AG04450 (cell line): ENCODE data around the gene NUB1. TPM values are rescaled to one million over a fixed set of nuclear protein-coding genes. Genes with fewer than 3 reads are reported as not detected.

Source experiments
- CTCF ChIA-PET: fragments of 300-600, 350-600 bp; formaldehyde crosslinking; extraction: SDS; loops from one replicate; lab custom pipeline; 2022; ENCODE audit warnings: antibody characterized with exemption, inconsistent platforms; lab: Charles Lee
- POLR2A ChIA-PET: fragments of 350-600 bp; formaldehyde crosslinking; extraction: SDS; loops from one replicate; lab custom pipeline; 2021; ENCODE audit warnings: antibody characterized with exemption, inconsistent platforms; lab: Yijun Ruan, JAX
- DNase-seq: peaks from one replicate; pipeline ENCODE4 v3.0.0-alpha.2; 2011; ENCODE audit warnings: low read depth, low spot score
- H3K27ac ChIP-seq: one replicate; pipeline ENCODE4 v1.5.1; 2012; ENCODE audit warnings: low read depth, low read length, control low read depth
- H3K27me3 ChIP-seq: one replicate; pipeline ENCODE4 v1.6.0; 2012; ENCODE audit warnings: low read length; ENCODE audit not compliant: control insufficient read depth, insufficient read depth
- H3K4me3 ChIP-seq: 2 replicates; pipeline ENCODE4 v1.5.1; 2011; ENCODE audit warnings: mild to moderate bottlenecking, low read depth, low read length, control low read depth
- H3K9me3 ChIP-seq: 2 replicates; pipeline ENCODE4 v1.5.1; 2012; ENCODE audit warnings: low read length; ENCODE audit not compliant: control insufficient read depth, insufficient read depth
- polyA plus RNA-seq: library from polyadenylated mRNA; depleted of rRNA; stranded (reverse); fragments of >200 nt; gene quantifications from 2 replicates; pipeline ENCODE4 v1.2.3, GENCODE V29; 2011
- TF ChIP-seq, protein P1 (sequence below): IDR thresholded peaks from 2 replicates; pipeline ENCODE4 v1.5.1; 2011; ENCODE audit warnings: low read depth, low read length, control low read depth, inconsistent platforms

The NUB1 gene
- polyA plus RNA-seq, 1 experiment, result 64.1 TPM

DNA sequence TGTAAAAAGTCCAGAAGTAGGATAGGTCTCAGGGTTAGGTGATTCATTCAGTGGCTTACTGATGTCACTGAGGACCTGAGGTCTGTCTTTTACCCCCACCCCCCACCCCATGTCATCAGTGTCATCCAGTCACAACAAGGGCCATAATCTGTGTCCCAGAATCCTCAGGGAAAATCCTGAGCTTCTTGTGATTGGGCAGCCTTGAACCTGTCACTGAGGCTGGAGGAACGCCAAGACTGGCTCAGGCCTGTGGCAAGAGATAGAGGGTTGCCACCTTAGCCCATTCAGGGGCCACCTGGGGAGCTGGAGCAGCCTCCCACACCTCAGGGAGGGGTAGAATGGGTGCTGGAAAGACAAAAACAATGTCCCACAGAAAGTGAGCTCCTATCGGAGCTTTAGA lies 29.7 kb downstream of the NUB1 start:
- no peaks in the 10 kb centered on the region for H3K27me3 ChIP-seq
- CTCF ChIA-PET, result interaction anchor here (0.9 to 1.7 kb wide), 3 partner anchors 12 to 389 kb away, joined by 3 to 10 read pairs (median 5); no protein-coding TSS in a partner anchor
- H3K27ac ChIP-seq, result no peak overlapping the region
- DNase-seq, result no peak
- H3K4me3 ChIP-seq, result no peak overlapping the region
- no peaks in the 10 kb centered on the region for H3K9me3 ChIP-seq
- TF ChIP-seq, protein P1, sequence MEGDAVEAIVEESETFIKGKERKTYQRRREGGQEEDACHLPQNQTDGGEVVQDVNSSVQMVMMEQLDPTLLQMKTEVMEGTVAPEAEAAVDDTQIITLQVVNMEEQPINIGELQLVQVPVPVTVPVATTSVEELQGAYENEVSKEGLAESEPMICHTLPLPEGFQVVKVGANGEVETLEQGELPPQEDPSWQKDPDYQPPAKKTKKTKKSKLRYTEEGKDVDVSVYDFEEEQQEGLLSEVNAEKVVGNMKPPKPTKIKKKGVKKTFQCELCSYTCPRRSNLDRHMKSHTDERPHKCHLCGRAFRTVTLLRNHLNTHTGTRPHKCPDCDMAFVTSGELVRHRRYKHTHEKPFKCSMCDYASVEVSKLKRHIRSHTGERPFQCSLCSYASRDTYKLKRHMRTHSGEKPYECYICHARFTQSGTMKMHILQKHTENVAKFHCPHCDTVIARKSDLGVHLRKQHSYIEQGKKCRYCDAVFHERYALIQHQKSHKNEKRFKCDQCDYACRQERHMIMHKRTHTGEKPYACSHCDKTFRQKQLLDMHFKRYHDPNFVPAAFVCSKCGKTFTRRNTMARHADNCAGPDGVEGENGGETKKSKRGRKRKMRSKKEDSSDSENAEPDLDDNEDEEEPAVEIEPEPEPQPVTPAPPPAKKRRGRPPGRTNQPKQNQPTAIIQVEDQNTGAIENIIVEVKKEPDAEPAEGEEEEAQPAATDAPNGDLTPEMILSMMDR, result no peak
- POLR2A ChIA-PET, result no interaction called here

DNA sequence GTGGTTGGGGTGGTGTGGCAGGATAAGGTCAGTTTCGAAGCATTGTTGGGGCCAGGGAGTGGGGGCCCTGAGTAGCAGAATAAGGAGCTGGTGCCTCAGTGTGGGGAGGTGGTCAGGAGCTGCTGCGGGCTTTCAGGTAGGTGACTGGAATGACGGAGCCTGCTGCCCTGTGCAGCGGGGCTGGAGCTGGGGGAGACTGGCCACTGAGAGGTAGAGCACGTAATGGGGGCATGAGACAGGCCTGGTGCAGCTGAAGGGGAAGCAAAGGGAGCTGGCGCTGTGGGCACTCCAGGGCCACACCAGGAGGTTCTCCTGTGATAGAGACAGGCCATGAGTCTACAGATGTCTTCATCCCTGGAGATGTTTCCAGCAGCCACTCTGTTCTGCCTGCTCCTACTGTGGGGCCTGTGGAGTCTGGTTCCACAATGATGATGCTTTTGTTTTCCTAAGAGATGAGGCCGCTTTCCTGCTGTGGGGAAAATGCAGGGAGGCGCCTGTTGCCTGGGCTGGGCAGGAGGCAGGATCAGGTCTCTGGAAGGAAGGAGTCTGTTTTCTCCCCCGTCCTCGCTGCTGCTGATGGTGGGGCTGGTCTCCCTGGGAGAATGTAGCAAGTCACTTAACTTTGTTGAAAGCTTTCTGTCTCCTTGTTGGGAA lies 31.1 kb downstream of the NUB1 start:
- Histone ChIP-seq H3K9me3 (no peaks in the 10 kb centered on the region; the same call in 1 of the 2 replicates), H3K4me3 (no peak overlapping the region), H3K27me3 (no peaks in the 10 kb centered on the region), H3K27ac (no peak overlapping the region)
- CTCF ChIA-PET, result interaction anchor here (0.5 to 1.7 kb wide), 2 partner anchors 76 to 1896 kb away, joined by 3 to 10 read pairs; no protein-coding TSS in a partner anchor
- DNase-seq, result no peak
- TF ChIP-seq, protein P1, result no peak
- POLR2A ChIA-PET, result no interaction called here

DNA sequence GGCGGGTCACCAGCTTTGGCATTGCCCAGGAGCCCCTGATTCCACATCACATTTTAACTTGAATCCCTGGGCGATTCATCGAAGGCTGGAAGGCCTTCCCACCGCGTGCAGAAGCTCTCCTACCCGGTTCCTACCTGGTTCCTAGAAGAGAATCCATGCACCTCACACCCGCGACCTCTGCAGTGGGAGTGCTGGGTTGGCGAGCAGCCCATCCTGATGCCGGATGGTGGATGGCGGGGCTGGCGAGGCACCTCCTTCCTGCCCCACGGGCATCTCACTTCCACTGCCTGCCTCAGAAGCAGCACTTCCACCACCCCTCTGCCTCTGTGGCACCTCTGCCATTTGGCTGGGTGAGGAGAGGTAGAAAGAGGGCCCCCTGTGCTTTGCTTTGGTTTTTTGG lies 32.0 kb downstream of the NUB1 start:
- H3K9me3 ChIP-seq, result no peaks in the 10 kb centered on the region; the same call in 1 of the 2 replicates

DNA sequence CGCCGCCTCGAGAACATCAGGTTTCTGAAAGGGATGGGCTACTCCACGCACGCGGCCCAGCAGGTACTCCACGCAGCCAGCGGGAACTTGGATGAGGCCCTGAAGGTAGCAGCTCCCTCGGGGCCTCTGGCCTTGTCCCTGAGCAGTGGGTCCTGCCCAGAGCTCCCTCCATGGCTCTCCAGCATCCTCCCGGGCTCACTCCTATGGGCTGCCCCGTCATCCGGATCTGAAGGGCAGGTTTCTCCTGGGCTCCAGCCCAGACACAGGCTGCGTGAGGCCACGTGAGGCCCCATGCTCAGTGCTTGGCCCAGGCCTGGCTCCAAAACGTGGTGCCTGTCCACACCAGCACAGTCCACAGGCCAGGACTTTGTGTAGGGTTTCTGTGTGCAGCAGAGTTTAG lies 32.5 kb downstream of the NUB1 start:
- DNase-seq, result no peak
- no peak overlapping the region for H3K4me3 ChIP-seq
- CTCF ChIA-PET, result no interaction called here
- POLR2A ChIA-PET, result no interaction called here
- H3K27ac ChIP-seq, result no peak overlapping the region
- H3K9me3 ChIP-seq, result no peaks in the 10 kb centered on the region; the same call in 1 of the 2 replicates
- no peaks in the 10 kb centered on the region for H3K27me3 ChIP-seq
- TF ChIP-seq, protein P1, result no peak

More for the DNA sequence above, 32.0 kb downstream of the NUB1 start:
- CTCF ChIA-PET, result no interaction called here
- POLR2A ChIA-PET, result no interaction called here
- H3K4me3 ChIP-seq, result no peak overlapping the region
- no peak overlapping the region for H3K27ac ChIP-seq
- no peaks in the 10 kb centered on the region for H3K27me3 ChIP-seq
- TF ChIP-seq, protein P1, result no peak
- no peak for DNase-seq

DNA sequence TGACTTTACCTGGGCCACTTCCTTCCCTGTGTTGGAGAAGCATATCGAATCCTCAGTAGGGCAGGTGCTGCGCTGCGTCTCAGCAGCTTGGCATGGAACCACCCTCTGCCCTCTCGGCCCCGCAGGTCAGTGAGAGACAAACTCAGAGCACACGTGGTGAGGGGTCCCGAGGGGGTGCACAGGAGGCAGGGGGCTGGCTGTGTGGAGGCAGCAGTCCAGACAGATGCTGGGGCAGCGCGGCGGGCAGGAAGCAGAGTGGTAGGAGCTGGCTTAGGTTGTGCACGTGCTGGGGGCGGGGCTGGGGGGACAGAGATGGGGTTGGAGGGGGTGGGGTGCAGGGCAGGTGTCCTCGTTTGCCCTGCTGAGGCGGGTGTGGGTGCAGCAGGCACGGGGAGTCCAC lies 33.1 kb downstream of the NUB1 start:
- CTCF ChIA-PET, result no interaction called here
- TF ChIP-seq, protein P1, result no peak
- H3K27ac ChIP-seq, result no peak overlapping the region
- no peaks in the 10 kb centered on the region for H3K27me3 ChIP-seq
- no peak overlapping the region for H3K4me3 ChIP-seq
- POLR2A ChIA-PET, result no interaction called here
- no peaks in the 10 kb centered on the region; the same call in 1 of the 2 replicates for H3K9me3 ChIP-seq
- DNase-seq, result no peak
